ENCODE results near the gene BTN1A1.

GRCh38 chr6:26525838-26526237 is 25.7 kb downstream of the BTN1A1 start:
- TF ChIP-seq CTCF (IDR thresholded peaks at IDR 0.05; ENCODE audit: insufficient read depth, low read length) (no peak), REST (IDR thresholded peaks at IDR 0.05; ENCODE audit: insufficient replicate concordance, low read depth) (no peak), POLR2AphosphoS5 (IDR thresholded peaks at IDR 0.05; ENCODE audit: low read depth) (no peak)

Measured in HL-60 (cell line).